WTC11 (cell line): ENCODE results near the gene NRXN2. TPM values are rescaled to one million over a fixed set of nuclear protein-coding genes. Genes with fewer than 3 reads are reported as not detected.
"Not testable (repeated sequence)": the region's sequence is repeated elsewhere in the genome, so short reads cannot be mapped to it uniquely, and the experiment has no call there.

ENCODE experiments used
- ATAC-seq: fragments of 200-7000 bp; cut with Tn5 transposase; 2 replicates; pipeline ENCODE4 v1.10.0; 2021; ENCODE audit warnings: mild to moderate bottlenecking, moderate library complexity
- CTCF ChIA-PET: fragments of 300-600 bp; sonication (Branson Sonifier 250); formaldehyde crosslinking; loops from one replicate; lab custom pipeline; 2021; ENCODE audit warnings: antibody characterized with exemption; lab: Charles Lee
- POLR2A ChIA-PET: fragments of 350-600 bp; sonication (Branson Sonifier 250); formaldehyde crosslinking; loops from one replicate; lab custom pipeline; 2021; ENCODE audit warnings: antibody characterized with exemption; lab: Charles Lee
- DNase-seq: peaks from one replicate; pipeline ENCODE4 v3.0.0; 2021; ENCODE audit warnings: low spot score
- H3K27ac Mint-ChIP-seq: 2 replicates; pipeline ENCODE4 v1.8.0; 2021; ENCODE audit warnings: mixed read lengths
- H3K27me3 Mint-ChIP-seq: 2 replicates; pipeline ENCODE4 v1.8.0; 2021; ENCODE audit warnings: low read depth, mild to moderate bottlenecking, moderate library complexity, mixed read lengths
- H3K36me3 Mint-ChIP-seq: 2 replicates; pipeline ENCODE4 v1.8.0; 2021; ENCODE audit warnings: mixed read lengths
- H3K4me1 Mint-ChIP-seq: 2 replicates; pipeline ENCODE4 v1.8.0; 2022; ENCODE audit warnings: mixed read lengths
- H3K4me3 Mint-ChIP-seq: 2 replicates; pipeline ENCODE4 v1.8.0; 2021; ENCODE audit warnings: mild to moderate bottlenecking, moderate library complexity, mixed read lengths
- H3K9me3 Mint-ChIP-seq: 2 replicates; pipeline ENCODE4 v1.8.0; 2021; ENCODE audit warnings: mixed read lengths
- CREM ChIP-seq: sonication (generic); formaldehyde crosslinking; IDR thresholded peaks from 2 replicates; pipeline ENCODE4 v1.8.1; 2022; ENCODE audit warnings: mild to moderate bottlenecking, missing genetic modification reagents, moderate library complexity
- GTF2I ChIP-seq: fragments of 250-450 bp; sonication (Bioruptor Pico); conservative IDR thresholded peaks from 2 replicates; pipeline ENCODE4 v1.4.0; 2021; ENCODE audit warnings: mild to moderate bottlenecking
- HMGA2 ChIP-seq: fragments of 250-450 bp; sonication (Bioruptor Pico); IDR thresholded peaks from 2 replicates; pipeline ENCODE4 v1.4.0; 2021; ENCODE audit warnings: mild to moderate bottlenecking, moderate library complexity
- MXD4 ChIP-seq: fragments of 250-450 bp; sonication (Bioruptor Pico); IDR thresholded peaks from 2 replicates; pipeline ENCODE4 v1.8.0; 2021; ENCODE audit warnings: mild to moderate bottlenecking, moderate library complexity, borderline replicate concordance
- MYBL2 ChIP-seq: sonication (generic); formaldehyde crosslinking; IDR thresholded peaks from 2 replicates; pipeline ENCODE4 v1.8.1; 2023; ENCODE audit warnings: mild to moderate bottlenecking, moderate library complexity, missing genetic modification reagents
- NR1H2 ChIP-seq: sonication (generic); formaldehyde crosslinking; IDR thresholded peaks from 2 replicates; pipeline ENCODE4 v1.9.0; 2021; ENCODE audit warnings: mild to moderate bottlenecking, moderate library complexity, missing genetic modification reagents
- NR2C2 ChIP-seq: sonication (generic); formaldehyde crosslinking; IDR thresholded peaks from 2 replicates; pipeline ENCODE4 v1.8.0; 2022; ENCODE audit warnings: mild to moderate bottlenecking, missing genetic modification reagents
- RELA ChIP-seq: sonication (generic); formaldehyde crosslinking; IDR thresholded peaks from 2 replicates; pipeline ENCODE4 v1.8.1; 2022; ENCODE audit warnings: missing genetic modification reagents, mild to moderate bottlenecking, borderline replicate concordance
- RORB ChIP-seq: fragments of 250-450 bp; sonication (Bioruptor Pico); IDR thresholded peaks from 2 replicates; pipeline ENCODE4 v1.9.0; 2021; ENCODE audit warnings: mild to moderate bottlenecking
- SMAD3 ChIP-seq: sonication (generic); formaldehyde crosslinking; IDR thresholded peaks from 2 replicates; pipeline ENCODE4 v1.8.0; 2022; ENCODE audit warnings: missing genetic modification reagents, mild to moderate bottlenecking, borderline replicate concordance
- TEAD1 ChIP-seq: sonication (generic); formaldehyde crosslinking; IDR thresholded peaks from 2 replicates; pipeline ENCODE4 v1.8.0; 2022; ENCODE audit warnings: mild to moderate bottlenecking, missing genetic modification reagents
- total RNA-seq: library from RNA; stranded (reverse); gene quantifications from 3 replicates; pipeline ENCODE4 v1.2.3, GENCODE V29; 2021
- TF ChIP-seq, protein P1 (sequence below): sonication (generic); formaldehyde crosslinking; IDR thresholded peaks from 2 replicates; pipeline ENCODE4 v1.8.0; 2022; ENCODE audit warnings: mild to moderate bottlenecking, missing genetic modification reagents
- TF ChIP-seq, protein P2 (sequence below): sonication (generic); formaldehyde crosslinking; IDR thresholded peaks from 2 replicates; pipeline ENCODE4 v1.8.0; 2022; ENCODE audit warnings: mild to moderate bottlenecking, missing genetic modification reagents
- TF ChIP-seq, protein P3 (sequence below): sonication (generic); formaldehyde crosslinking; conservative IDR thresholded peaks from 2 replicates; pipeline ENCODE4 v1.8.1; 2023; ENCODE audit warnings: mild to moderate bottlenecking, low read depth, missing genetic modification reagents, moderate library complexity
- TF ChIP-seq, protein P4 (sequence below): sonication (generic); formaldehyde crosslinking; IDR thresholded peaks from 2 replicates; pipeline ENCODE4 v1.8.0; 2023; ENCODE audit warnings: missing genetic modification reagents
- TF ChIP-seq, protein P5 (sequence below): sonication (generic); formaldehyde crosslinking; IDR thresholded peaks from 2 replicates; pipeline ENCODE4 v1.8.1; 2022; ENCODE audit warnings: mild to moderate bottlenecking, moderate library complexity, missing genetic modification reagents
- TF ChIP-seq, protein P6 (sequence below): fragments of 250-450 bp; sonication (Bioruptor Pico); IDR thresholded peaks from 2 replicates; pipeline ENCODE4 v2.1.2; 2022; ENCODE audit warnings: mild to moderate bottlenecking, moderate library complexity

NRXN2 gene
- total RNA-seq, 1 experiment from 2014 or later = 8.6 TPM

DNA sequence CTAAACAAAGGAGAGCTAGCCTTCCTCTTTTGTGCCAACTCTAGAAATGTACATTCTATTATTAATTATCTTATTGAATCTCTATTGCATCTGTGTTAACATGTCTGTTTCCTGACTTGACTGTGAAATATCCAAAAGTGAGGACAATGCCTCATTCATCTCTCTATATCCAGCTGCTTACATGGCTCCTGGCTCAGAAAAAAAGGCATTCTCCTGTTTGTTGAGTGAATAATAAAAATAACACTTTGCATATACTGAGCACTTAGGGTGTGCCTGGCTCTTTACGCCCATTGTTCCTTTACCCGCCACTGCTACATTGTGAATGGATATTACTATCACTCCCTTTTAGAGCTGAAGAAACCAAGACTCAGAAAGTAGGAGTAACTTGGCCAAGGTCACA is 19.9 kb downstream of the NRXN2 start:
- CTCF ChIA-PET = interaction anchor here (0.6 to 5.8 kb wide), 7 partner anchors 9 to 176 kb away, joined by 4 to 76 read pairs (median 19); no protein-coding TSS in a partner anchor
- Mint-ChIP-seq H3K27ac (no peak overlapping the region), H3K9me3 (no peaks in the 10 kb centered on the region), H3K27me3 (peaks cover 35% of the 10 kb centered on the region), H3K36me3 (peaks cover 2% of the 10 kb centered on the region; the same call in 1 of the 2 replicates), H3K4me3 (no peak overlapping the region), H3K4me1 (no peaks in the 10 kb centered on the region; the same call in 1 of the 2 replicates)
- POLR2A ChIA-PET = interaction anchor here (0.6 kb wide), 2 partner anchors 52 to 805 kb away, joined by 4 to 5 read pairs; no protein-coding TSS in a partner anchor
- TF ChIP-seq, protein P1, sequence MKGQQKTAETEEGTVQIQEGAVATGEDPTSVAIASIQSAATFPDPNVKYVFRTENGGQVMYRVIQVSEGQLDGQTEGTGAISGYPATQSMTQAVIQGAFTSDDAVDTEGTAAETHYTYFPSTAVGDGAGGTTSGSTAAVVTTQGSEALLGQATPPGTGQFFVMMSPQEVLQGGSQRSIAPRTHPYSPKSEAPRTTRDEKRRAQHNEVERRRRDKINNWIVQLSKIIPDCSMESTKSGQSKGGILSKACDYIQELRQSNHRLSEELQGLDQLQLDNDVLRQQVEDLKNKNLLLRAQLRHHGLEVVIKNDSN = no peak
- TF ChIP-seq RELA = no peak
- TF ChIP-seq GTF2I (CRISPR knock-in tag) = no peak
- no peak for TF ChIP-seq TEAD1 (CRISPR knock-in tag)
- no peak for TF ChIP-seq RORB (CRISPR knock-in tag)
- no peak for TF ChIP-seq SMAD3 (CRISPR knock-in tag)
- TF ChIP-seq, protein P2, sequence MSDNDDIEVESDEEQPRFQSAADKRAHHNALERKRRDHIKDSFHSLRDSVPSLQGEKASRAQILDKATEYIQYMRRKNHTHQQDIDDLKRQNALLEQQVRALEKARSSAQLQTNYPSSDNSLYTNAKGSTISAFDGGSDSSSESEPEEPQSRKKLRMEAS (CRISPR knock-in tag) = no peak
- no peak for TF ChIP-seq MYBL2 (CRISPR knock-in tag)
- TF ChIP-seq, protein P3, sequence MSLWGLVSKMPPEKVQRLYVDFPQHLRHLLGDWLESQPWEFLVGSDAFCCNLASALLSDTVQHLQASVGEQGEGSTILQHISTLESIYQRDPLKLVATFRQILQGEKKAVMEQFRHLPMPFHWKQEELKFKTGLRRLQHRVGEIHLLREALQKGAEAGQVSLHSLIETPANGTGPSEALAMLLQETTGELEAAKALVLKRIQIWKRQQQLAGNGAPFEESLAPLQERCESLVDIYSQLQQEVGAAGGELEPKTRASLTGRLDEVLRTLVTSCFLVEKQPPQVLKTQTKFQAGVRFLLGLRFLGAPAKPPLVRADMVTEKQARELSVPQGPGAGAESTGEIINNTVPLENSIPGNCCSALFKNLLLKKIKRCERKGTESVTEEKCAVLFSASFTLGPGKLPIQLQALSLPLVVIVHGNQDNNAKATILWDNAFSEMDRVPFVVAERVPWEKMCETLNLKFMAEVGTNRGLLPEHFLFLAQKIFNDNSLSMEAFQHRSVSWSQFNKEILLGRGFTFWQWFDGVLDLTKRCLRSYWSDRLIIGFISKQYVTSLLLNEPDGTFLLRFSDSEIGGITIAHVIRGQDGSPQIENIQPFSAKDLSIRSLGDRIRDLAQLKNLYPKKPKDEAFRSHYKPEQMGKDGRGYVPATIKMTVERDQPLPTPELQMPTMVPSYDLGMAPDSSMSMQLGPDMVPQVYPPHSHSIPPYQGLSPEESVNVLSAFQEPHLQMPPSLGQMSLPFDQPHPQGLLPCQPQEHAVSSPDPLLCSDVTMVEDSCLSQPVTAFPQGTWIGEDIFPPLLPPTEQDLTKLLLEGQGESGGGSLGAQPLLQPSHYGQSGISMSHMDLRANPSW = no peak
- TF ChIP-seq, protein P4, sequence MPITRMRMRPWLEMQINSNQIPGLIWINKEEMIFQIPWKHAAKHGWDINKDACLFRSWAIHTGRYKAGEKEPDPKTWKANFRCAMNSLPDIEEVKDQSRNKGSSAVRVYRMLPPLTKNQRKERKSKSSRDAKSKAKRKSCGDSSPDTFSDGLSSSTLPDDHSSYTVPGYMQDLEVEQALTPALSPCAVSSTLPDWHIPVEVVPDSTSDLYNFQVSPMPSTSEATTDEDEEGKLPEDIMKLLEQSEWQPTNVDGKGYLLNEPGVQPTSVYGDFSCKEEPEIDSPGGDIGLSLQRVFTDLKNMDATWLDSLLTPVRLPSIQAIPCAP = no peak
- TF ChIP-seq MXD4 (CRISPR knock-in tag) = no peak
- no peak for TF ChIP-seq HMGA2 (CRISPR knock-in tag)
- TF ChIP-seq, protein P5, sequence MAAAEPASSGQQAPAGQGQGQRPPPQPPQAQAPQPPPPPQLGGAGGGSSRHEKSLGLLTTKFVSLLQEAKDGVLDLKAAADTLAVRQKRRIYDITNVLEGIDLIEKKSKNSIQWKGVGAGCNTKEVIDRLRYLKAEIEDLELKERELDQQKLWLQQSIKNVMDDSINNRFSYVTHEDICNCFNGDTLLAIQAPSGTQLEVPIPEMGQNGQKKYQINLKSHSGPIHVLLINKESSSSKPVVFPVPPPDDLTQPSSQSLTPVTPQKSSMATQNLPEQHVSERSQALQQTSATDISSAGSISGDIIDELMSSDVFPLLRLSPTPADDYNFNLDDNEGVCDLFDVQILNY = no peak
- TF ChIP-seq, protein P6, sequence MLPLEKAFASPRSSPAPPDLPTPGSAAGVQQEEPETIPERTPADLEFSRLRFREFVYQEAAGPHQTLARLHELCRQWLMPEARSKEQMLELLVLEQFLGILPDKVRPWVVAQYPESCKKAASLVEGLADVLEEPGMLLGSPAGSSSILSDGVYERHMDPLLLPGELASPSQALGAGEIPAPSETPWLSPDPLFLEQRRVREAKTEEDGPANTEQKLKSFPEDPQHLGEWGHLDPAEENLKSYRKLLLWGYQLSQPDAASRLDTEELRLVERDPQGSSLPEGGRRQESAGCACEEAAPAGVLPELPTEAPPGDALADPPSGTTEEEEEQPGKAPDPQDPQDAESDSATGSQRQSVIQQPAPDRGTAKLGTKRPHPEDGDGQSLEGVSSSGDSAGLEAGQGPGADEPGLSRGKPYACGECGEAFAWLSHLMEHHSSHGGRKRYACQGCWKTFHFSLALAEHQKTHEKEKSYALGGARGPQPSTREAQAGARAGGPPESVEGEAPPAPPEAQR (CRISPR knock-in tag) = no peak
- no peak for TF ChIP-seq NR2C2 (CRISPR knock-in tag)
- no peak for TF ChIP-seq CREM (CRISPR knock-in tag)
- no peak for TF ChIP-seq NR1H2
- ATAC-seq (no peak), DNase-seq (no peak)

DNA sequence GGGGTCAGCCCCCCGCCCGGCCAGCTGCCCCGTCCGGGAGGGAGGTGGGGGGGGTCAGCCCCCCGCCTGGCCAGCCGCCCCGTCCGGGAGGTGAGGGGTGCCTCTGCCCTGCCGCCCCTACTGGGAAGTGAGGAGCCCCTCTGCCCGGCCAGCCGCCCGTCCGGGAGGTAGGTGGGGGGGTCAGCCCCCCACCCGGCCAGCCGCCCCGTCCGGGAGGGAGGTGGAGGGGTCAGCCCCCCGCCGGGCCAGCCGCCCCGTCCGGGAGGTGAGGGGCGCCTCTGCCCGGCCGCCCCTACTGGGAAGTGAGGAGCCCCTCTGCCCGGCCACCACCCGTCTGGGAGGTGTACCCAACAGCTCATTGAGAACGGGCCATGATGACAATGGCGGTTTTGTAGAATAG is 21.0 kb downstream of the NRXN2 start:
- H3K9me3 Mint-ChIP-seq, POLR2A ChIA-PET, ATAC-seq, H3K4me3 Mint-ChIP-seq, DNase-seq, H3K36me3 Mint-ChIP-seq, H3K4me1 Mint-ChIP-seq, H3K27ac Mint-ChIP-seq: not testable (repeated sequence)
- CTCF ChIA-PET = interaction anchor here (5.8 kb wide), 1 partner anchor 13 kb away, joined by 76 read pairs; no protein-coding TSS in a partner anchor
- H3K27me3 Mint-ChIP-seq = peaks cover 37% of the 10 kb centered on the region
